ENCODE data around the gene RASGRF2. TPM values are rescaled to one million over a fixed set of nuclear protein-coding genes. Genes with fewer than 3 reads are reported as not detected.

The RASGRF2 gene
- total RNA-seq, 4 donors from 2014 or later: 3.6 to 6.3 (median 4.8) TPM

- in situ Hi-C loops (cut with MboI; ENCODE audit: low sequenced_read_pairs in 4 of 4) (no loop called here), intact Hi-C loops (cut with DNase I; ENCODE audit: low total_unique reads) (loop anchor here (2.0 to 10.0 kb wide), 3 partner anchors 68 to 828 kb away; partner anchors contain the start of genes ZCCHC9 and ZFYVE16)
- H3K4me3 ChIP-seq: peak overlapping the region; percentile 61 to 75 (median 68)
- peaks cover 42 to 43% of the 10 kb centered on the region in 2 donors for H3K4me1 ChIP-seq
- DNase-seq (peak; percentile 97 to 98), ATAC-seq (peak; percentile 71 to 76)
- no peak for TF ChIP-seq CTCF (IDR thresholded peaks at IDR 0.05 in 4 of 5, conservative IDR thresholded peaks at IDR 0.05 in 1 of 5)
- no peak for TF ChIP-seq POLR2A (IDR thresholded peaks at IDR 0.05)
- no peaks in the 10 kb centered on the region for H3K9me3 ChIP-seq
- H3K36me3 ChIP-seq: no peaks in the 10 kb centered on the region
- H3K27ac ChIP-seq: peak overlapping the region; percentile 98 to 100 (median 98)
- H3K27me3 ChIP-seq: no peaks in the 10 kb centered on the region
Measured at GRCh38 chr5:81232464-81233079, 272.4 kb downstream of the RASGRF2 start.

DNA sequence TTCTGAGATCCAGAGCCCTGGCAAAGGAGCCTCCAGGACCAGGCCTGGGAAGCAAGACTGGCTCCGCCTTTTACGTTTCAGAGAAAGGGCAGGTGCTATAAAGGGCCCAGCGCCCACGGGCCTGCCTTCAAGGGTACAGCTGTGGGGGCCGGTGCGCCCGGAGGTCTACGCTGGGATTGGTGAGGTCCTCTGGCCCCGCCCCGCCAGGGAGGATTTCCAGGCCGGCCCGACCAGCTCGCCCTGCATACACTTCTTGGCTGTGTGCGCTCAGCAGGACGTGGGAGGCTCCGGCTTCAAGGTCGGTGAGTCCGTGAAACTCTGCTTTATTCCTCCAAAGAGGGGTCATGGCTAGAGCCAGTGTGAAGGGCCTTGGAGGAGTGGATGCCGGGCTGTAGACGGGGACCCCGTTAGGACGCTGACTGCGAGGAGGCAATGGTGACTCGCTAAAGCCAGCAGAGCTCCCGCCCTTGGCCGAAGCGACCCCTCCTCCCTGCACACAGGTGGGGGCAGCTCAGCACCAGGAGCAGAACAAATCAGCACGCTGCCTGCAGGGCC is 273.0 kb downstream of the RASGRF2 start, which contains the start of gene CKMT2:
TSS of gene CKMT2 (plus strand) at position 243 of the 555 bp plus-strand sequence. CDS start 17,811 bp downstream, outside the sequence.
- ATAC-seq: peak; percentile 47 to 59

GRCh38 chr5:81234299-81234698 is 274.1 kb downstream of the RASGRF2 start:
- peak in 1 of 2 donors; percentile 55 for DNase-seq
- H3K4me3 ChIP-seq: peak overlapping the region; percentile 61 to 75 (median 68)
- H3K27ac ChIP-seq: peak overlapping the region; percentile 98 to 100 (median 98)
- no peaks in the 10 kb centered on the region for H3K27me3 ChIP-seq
- TF ChIP-seq POLR2A (IDR thresholded peaks at IDR 0.05) (peak; percentile 16 to 43), CTCF (IDR thresholded peaks at IDR 0.05 in 4 of 5, conservative IDR thresholded peaks at IDR 0.05 in 1 of 5) (no peak)
- intact Hi-C loops (cut with DNase I; ENCODE audit: low total_unique reads) (loop anchor here (10.0 kb wide), 2 partner anchors 191 to 829 kb away; partner anchors contain the start of gene ZFYVE16), in situ Hi-C loops (cut with MboI; ENCODE audit: low sequenced_read_pairs in 4 of 4) (no loop called here)
- no peaks in the 10 kb centered on the region for H3K36me3 ChIP-seq
- H3K9me3 ChIP-seq: no peaks in the 10 kb centered on the region
- H3K4me1 ChIP-seq: peaks cover 59 to 61% of the 10 kb centered on the region in 2 donors
- ATAC-seq: peak; percentile 7 to 10

More for the DNA sequence above, 273.0 kb downstream of the RASGRF2 start, which contains the start of gene CKMT2:
- TF ChIP-seq POLR2A (IDR thresholded peaks at IDR 0.05) (peak; percentile 88 to 91), CTCF (IDR thresholded peaks at IDR 0.05 in 4 of 5, conservative IDR thresholded peaks at IDR 0.05 in 1 of 5) (no peak)
- in situ Hi-C loops (cut with MboI; ENCODE audit: low sequenced_read_pairs in 4 of 4) (no loop called here), intact Hi-C loops (cut with DNase I; ENCODE audit: low total_unique reads) (loop anchor here (2.0 to 10.0 kb wide), 3 partner anchors 68 to 828 kb away; partner anchors contain the start of genes ZCCHC9 and ZFYVE16)
- peak; percentile 90 to 97 for DNase-seq
- Histone ChIP-seq H3K27ac (peak within 1 kb of the TSS; percentile 98 to 100 (median 98)), H3K36me3 (no peaks in the 10 kb centered on the region), H3K4me1 (peaks cover 47 to 49% of the 10 kb centered on the region in 2 donors), H3K9me3 (no peaks in the 10 kb centered on the region), H3K27me3 (no peaks in the 10 kb centered on the region), H3K4me3 (peak within 1 kb of the TSS; percentile 61 to 75 (median 68))

GRCh38 chr5:81234801-81235200 is 274.6 kb downstream of the RASGRF2 start:
- DNase-seq: peak in 1 of 2 donors; percentile 67
- peaks cover 64 to 66% of the 10 kb centered on the region in 2 donors for H3K4me1 ChIP-seq
- no peaks in the 10 kb centered on the region for H3K27me3 ChIP-seq
- peak in 1 of 2 donors; percentile 19 for ATAC-seq
- intact Hi-C loops (cut with DNase I; ENCODE audit: low total_unique reads): loop anchor here (10.0 kb wide), 2 partner anchors 190 to 830 kb away; partner anchors contain the start of gene ZFYVE16
- H3K27ac ChIP-seq: peak overlapping the region; percentile 98 to 100 (median 98)
- in situ Hi-C loops (cut with MboI; ENCODE audit: low sequenced_read_pairs in 4 of 4): no loop called here
- H3K36me3 ChIP-seq: no peaks in the 10 kb centered on the region
- H3K9me3 ChIP-seq: no peaks in the 10 kb centered on the region
- TF ChIP-seq CTCF (IDR thresholded peaks at IDR 0.05 in 4 of 5, conservative IDR thresholded peaks at IDR 0.05 in 1 of 5) (no peak), POLR2A (IDR thresholded peaks at IDR 0.05) (no peak)
- peak overlapping the region; percentile 61 to 75 (median 68) for H3K4me3 ChIP-seq
